ENCODE data around the gene TRIP10. TPM values are rescaled to one million over a fixed set of nuclear protein-coding genes. Genes with fewer than 3 reads are reported as not detected.

Gene TRIP10
- total and polyA plus RNA-seq, 4 donors = 3.4 to 9.9 (median 7.4) TPM

- no peak for TF ChIP-seq FOXA1 (IDR thresholded peaks at IDR 0.05)
- no peak for TF ChIP-seq MAX (IDR thresholded peaks at IDR 0.05)
- no peak for TF ChIP-seq HNF4A (conservative IDR thresholded peaks at IDR 0.05)
- no peak for TF ChIP-seq NR2F2 (IDR thresholded peaks at IDR 0.05)
- no peak for TF ChIP-seq RAD21 (IDR thresholded peaks at IDR 0.05)
- no peak for TF ChIP-seq RXRA (IDR thresholded peaks at IDR 0.05)
- no peak for TF ChIP-seq EGR1 (IDR thresholded peaks at IDR 0.05; ENCODE audit: low read depth in 2 of 2)
- TF ChIP-seq FOXA2 (IDR thresholded peaks at IDR 0.05) = no peak
- no peak for TF ChIP-seq ZBTB33 (IDR thresholded peaks at IDR 0.05)
- no peak for TF ChIP-seq CTCF (IDR thresholded peaks at IDR 0.05; ENCODE audit: low read depth, low read length, missing input control)
- no peak for TF ChIP-seq ATF3 (IDR thresholded peaks at IDR 0.05)
- 88% methylated on average over 2 of the region's 2 CpGs for WGBS
Measured at GRCh38 chr19:6777434-6777833, 38.0 kb downstream of the TRIP10 start.

GRCh38 chr19:6778386-6778785 is 38.9 kb downstream of the TRIP10 start:
- WGBS = 76% methylated on average over 4 of the region's 4 CpGs
- H3K27me3 ChIP-seq (ENCODE audit: control insufficient read depth in 4 of 4, insufficient read depth in 4 of 4, low read length in 3 of 4) = no peaks in the 10 kb centered on the region

More at GRCh38 chr19:6777434-6777833, 38.0 kb downstream of the TRIP10 start:
- Histone ChIP-seq H3K27ac (ENCODE audit: low read depth in 1 of 2, low read length in 2 of 2) (no peak overlapping the region), H3K4me1 (ENCODE audit: control insufficient read depth in 4 of 4, insufficient read depth in 4 of 4, low read length in 3 of 4) (peaks cover 0 to 3% (median 0%) of the 10 kb centered on the region in 4 donors), H3K4me3 (ENCODE audit: low read depth in 1 of 3, low read length in 3 of 3) (no peak overlapping the region), H3K27me3 (ENCODE audit: control insufficient read depth in 4 of 4, insufficient read depth in 4 of 4, low read length in 3 of 4) (no peaks in the 10 kb centered on the region), H3K9me3 (ENCODE audit: control insufficient read depth in 4 of 4, low read length in 3 of 4) (no peaks in the 10 kb centered on the region), H3K36me3 (ENCODE audit: control insufficient read depth in 4 of 4, insufficient read depth in 3 of 4, low read depth in 1 of 4, low read length in 3 of 4) (no peaks in the 10 kb centered on the region), H3K9ac (ENCODE audit: low read depth in 1 of 2, low read length in 2 of 2) (no peak overlapping the region)
- no peak for DNase-seq (ENCODE audit: low spot score)

More at GRCh38 chr19:6778386-6778785, 38.9 kb downstream of the TRIP10 start:
- Histone ChIP-seq H3K9ac (ENCODE audit: low read depth in 1 of 2, low read length in 2 of 2) (no peak overlapping the region), H3K4me1 (ENCODE audit: control insufficient read depth in 4 of 4, insufficient read depth in 4 of 4, low read length in 3 of 4) (peaks cover 0 to 3% (median 0%) of the 10 kb centered on the region in 4 donors), H3K4me3 (ENCODE audit: low read depth in 1 of 3, low read length in 3 of 3) (no peak overlapping the region), H3K27ac (ENCODE audit: low read depth in 1 of 2, low read length in 2 of 2) (no peak overlapping the region), H3K9me3 (ENCODE audit: control insufficient read depth in 4 of 4, low read length in 3 of 4) (no peaks in the 10 kb centered on the region), H3K36me3 (ENCODE audit: control insufficient read depth in 4 of 4, insufficient read depth in 3 of 4, low read depth in 1 of 4, low read length in 3 of 4) (no peaks in the 10 kb centered on the region)
- no peak for DNase-seq (ENCODE audit: low spot score)
- TF ChIP-seq RXRA (IDR thresholded peaks at IDR 0.05) (no peak), GABPA (IDR thresholded peaks at IDR 0.05 in 1 of 2, conservative IDR thresholded peaks at IDR 0.05 in 1 of 2) (no peak), FOXA1 (IDR thresholded peaks at IDR 0.05) (no peak), YY1 (IDR thresholded peaks at IDR 0.05) (no peak), JUND (IDR thresholded peaks at IDR 0.05) (no peak), NR2F2 (IDR thresholded peaks at IDR 0.05) (no peak), ATF3 (IDR thresholded peaks at IDR 0.05) (no peak), TAF1 (conservative IDR thresholded peaks at IDR 0.05) (no peak), CTCF (IDR thresholded peaks at IDR 0.05; ENCODE audit: low read depth, low read length, missing input control) (no peak), MAX (IDR thresholded peaks at IDR 0.05) (no peak), REST (IDR thresholded peaks at IDR 0.05) (no peak), HNF4A (conservative IDR thresholded peaks at IDR 0.05) (no peak), SP1 (IDR thresholded peaks at IDR 0.05) (no peak), RAD21 (IDR thresholded peaks at IDR 0.05) (no peak), EGR1 (IDR thresholded peaks at IDR 0.05; ENCODE audit: low read depth in 2 of 2) (no peak), HNF4G (IDR thresholded peaks at IDR 0.05) (no peak), FOXA2 (IDR thresholded peaks at IDR 0.05) (no peak), ZBTB33 (IDR thresholded peaks at IDR 0.05) (no peak)
